GM19455 (cell line): ENCODE data around the gene CDH18.

Experiments used
- ATAC-seq: cut with Tn5 transposase; IDR thresholded peaks from one replicate; pipeline ENCODE4 v1.9.1; 2021; ENCODE audit not compliant: unreplicated experiment

The CDH18 gene

DNA sequence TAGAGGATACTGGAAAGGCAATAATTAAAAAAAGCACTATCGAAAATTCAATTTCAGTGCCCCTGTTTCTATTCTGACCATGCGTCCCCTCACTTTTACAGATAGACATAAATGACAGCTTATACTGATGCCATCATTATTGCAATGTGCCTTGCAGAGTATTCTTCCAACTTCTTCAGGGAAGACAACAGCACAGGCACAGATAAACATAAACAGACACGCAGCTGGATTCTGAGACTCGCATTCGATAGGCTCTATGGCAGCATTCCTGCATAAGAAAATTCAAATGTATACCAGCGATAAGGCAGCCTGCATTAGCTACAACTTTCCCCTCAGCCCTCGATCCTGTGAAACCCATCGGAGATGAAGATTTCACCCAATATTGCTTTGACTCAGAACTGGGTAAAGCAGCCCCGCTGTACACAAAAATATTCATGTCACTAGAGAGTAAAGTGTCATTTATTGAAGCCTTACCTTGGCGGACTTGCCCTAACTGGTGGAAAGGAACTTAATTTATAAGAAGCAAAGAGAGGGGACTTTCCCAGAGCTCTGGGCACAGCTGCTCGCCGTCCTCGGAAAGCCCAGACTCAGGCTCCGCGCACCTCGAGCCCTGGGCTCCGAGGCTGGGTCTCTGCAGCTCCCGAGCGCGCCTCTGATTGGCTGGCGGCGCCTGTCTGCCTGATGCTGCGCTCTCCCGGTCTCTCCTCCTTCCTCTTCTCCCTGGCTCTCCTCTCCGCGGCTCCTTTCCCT is at the start of gene CDH18:
Gene CDH18, minus strand, starts transcription at position 589 of the 750 bp plus-strand sequence. CDS start 149,214 bp downstream, outside the sequence.
- no peak for ATAC-seq

DNA sequence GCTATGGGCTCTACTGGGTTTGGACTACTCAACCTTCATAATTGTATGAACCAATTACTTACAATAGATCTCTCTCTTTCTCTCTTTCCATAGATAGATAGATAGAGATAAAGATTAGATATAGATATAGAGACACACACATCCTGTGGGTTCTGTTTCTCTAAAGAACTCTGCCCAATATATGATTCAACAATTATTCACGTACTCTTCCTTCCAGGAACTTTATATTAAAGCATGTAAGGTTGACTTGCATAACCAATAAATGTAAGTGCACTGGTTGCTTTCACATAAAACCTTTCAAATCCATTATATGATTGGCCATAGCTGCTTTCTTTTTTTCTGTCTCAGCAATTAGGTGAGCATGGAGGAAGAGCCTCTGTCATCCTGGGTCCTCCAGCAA is 46.7 kb upstream of the CDH18 start:
- no peak for ATAC-seq

DNA sequence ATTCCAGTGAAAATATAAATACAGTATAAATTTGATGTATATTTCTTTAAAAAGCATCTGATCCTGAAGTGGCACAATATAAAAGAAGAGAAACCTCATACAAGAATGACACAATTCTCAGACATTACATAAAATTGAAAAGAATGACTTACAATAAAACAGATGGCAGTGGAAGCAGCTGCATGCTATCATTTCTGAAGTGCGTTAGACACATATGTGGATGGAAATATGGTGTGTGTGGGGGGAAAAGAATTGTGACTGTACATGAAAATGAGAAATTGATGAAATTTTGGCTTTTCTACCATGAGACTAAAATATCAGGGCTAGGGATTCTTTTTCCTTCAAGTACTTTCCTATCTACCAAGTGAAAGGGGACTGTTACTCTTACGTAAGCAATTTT is 45.9 kb upstream of the CDH18 start:
- ATAC-seq: no peak

GRCh38 chr5:20032896-20033295 is 44.9 kb upstream of the CDH18 start:
- no peak for ATAC-seq

DNA sequence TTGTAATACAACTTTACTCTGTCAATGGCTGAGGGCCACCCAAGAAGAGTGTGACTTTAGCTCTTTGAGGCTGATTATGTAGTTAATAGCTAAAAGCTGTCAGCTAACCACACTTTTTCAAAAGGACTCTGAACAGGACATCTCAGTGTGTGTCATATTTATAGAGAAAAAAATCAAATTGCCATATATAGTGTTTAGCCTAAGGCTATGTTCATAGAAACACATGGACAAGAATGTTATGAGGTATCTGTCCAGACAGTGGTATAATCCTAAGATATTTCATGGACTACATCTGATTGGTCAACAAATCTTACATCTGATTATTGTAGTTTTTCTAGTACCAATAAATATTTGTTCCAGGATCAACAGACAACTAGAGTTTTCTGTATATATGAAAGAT is 42.1 kb upstream of the CDH18 start:
- no peak for ATAC-seq

- ATAC-seq: no peak
Measured at GRCh38 chr5:20029266-20029665, 41.3 kb upstream of the CDH18 start.

GRCh38 chr5:20028506-20028905 is 40.5 kb upstream of the CDH18 start:
- ATAC-seq: no peak

DNA sequence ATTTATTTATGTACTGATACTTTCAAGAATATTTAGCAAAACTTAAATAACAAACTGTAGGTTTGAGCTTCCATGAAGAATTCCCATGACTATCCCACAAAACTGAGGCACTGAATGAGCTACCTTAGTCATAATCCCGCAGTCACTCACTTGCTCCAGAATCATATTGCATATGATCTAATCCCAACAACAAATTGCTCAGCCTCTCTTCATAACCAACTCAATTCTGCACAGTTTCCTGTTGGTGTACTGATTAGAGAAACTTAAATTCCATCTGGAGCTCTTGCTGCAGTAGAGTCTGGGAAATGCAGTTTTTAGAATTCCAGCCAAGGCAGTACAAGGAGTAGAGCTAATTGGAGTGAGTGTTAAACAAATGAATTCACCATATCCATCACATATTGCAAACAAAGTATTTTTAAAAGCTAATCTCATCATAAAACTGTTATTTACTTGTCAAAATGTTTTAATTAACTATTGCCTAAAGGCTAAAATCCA is 35.7 kb upstream of the CDH18 start:
- no peak for ATAC-seq

DNA sequence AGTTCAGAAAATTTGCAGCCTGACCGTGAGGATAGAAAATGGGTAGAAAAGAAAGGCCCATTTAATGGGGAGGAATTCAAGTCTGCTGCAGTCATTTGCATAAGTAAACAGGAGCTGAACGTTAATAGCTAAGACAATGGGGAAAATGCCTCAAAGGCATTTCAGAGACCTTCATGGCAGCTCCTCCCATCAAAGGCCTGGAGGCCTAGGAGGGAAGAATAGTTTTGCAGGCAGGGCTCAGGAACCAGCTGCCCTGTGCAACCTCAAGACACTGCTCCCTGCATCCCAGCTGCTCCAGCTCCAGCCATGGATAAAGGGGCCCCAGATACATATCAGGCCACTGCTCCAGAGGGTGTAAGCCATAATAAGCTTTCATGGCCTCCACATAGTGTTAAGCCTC is 32.2 kb upstream of the CDH18 start:
- no peak for ATAC-seq

GRCh38 chr5:20017021-20017420 is 29.0 kb upstream of the CDH18 start:
- no peak for ATAC-seq

DNA sequence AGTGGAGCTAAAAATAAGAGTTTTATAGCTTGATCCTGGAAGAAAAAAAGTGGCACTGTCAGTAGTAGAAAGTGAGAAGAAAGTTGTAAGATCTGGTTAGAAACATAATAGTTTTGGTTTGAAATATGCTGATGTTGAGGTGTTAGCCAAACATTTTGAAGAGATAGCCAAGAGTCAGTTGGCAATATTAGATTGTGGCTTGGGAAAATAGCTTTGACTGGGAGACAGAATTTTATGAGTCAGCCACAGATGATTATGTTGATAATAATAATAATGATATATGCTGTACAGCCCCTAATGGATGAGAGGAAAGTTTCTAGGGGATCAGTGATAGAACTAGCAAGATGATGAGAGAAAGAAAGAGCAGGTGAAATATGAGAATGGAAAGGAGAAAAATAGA is 12.4 kb upstream of the CDH18 start:
- ATAC-seq: no peak

DNA sequence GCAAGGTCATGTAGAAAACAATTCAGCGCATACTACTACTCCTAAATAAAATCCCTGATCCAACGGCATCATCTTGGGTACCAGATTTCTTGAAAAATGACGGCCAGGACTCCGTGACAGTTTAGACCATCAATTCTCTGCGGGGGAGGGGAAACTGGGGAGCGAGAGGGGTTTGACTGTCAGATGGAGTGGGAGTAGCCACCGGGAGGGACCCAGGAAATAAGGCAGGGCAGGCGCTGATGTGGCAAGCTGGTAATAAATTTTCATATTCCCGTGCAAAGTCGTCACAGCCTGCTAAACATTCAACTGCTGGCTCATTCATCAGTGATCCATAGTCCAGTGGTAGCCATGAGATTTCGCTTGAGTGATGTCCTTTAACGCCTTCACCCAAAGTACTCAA is 457 bp upstream of the CDH18 start:
- ATAC-seq: no peak

DNA sequence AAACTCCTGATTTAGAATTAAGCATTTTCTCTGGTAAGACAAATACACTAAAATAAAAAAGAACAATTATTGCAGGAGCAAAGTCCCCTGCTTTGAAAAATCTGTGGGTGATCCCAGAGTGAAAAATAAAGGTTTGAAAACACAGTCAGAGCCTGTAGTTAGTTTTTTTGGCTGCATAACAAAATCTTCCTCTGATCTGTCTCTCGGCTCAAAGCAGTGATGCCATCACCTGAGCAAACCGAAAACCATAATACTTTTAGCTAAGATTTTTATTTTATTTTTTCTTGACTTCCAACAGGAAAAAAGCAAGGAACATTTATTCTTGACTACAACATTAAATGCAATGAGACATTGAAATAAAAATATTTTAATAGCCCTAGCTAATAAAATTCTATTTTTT is 1.2 kb downstream of the CDH18 start:
- no peak for ATAC-seq

DNA sequence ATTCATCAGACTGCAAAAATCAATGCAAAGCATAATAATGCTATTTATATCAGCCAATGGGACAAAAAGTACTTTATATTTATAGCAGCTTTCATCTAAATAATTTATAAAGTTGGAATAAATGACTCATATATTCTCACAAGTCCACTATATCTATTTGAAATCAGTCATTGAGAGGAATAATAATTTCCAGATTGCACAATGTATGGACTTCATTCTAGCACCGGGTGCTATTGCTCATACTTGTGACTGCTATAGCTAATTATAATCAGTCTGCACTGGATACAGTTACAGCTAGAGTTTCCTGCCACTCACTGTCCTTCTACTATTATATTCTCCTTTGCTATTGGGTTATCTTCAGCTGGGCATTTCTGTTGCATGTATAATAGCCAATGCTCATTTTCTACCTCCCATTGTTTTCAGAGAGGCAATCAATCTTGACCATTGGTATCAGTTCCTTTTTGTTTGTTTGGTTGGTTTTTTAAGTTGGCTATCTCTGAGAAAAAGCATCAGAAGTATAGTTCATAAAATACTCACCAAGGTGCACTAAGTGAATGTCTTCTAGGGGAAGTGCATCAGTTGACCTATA is 1.9 kb downstream of the CDH18 start:
- ATAC-seq: no peak

GRCh38 chr5:19978476-19978875 is 9.5 kb downstream of the CDH18 start:
- no peak for ATAC-seq

DNA sequence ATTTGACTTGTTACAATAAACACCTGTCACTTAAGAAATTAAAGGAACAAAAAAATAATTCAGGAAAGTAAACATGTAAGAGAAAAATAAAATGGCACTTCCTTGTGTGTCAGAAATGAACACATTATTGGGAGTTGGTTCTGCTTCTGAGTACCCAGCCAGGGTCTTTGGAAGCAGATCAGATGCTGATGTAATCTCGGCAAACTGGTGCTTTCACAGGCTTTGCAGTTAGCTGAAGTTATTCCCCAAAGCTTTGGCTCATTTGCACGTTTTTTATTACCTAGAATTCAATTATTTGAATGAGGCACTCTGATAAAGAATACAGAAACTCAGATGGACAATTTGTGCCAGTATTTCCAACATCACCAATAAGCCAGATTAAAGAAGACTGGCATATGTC is 10.9 kb downstream of the CDH18 start:
- ATAC-seq: no peak

GRCh38 chr5:19975795-19976194 is 12.2 kb downstream of the CDH18 start:
- no peak for ATAC-seq

- no peak for ATAC-seq
Measured at GRCh38 chr5:19960451-19960850, 27.5 kb downstream of the CDH18 start.

GRCh38 chr5:19959830-19960384 is 28.1 kb downstream of the CDH18 start:
- no peak for ATAC-seq

DNA sequence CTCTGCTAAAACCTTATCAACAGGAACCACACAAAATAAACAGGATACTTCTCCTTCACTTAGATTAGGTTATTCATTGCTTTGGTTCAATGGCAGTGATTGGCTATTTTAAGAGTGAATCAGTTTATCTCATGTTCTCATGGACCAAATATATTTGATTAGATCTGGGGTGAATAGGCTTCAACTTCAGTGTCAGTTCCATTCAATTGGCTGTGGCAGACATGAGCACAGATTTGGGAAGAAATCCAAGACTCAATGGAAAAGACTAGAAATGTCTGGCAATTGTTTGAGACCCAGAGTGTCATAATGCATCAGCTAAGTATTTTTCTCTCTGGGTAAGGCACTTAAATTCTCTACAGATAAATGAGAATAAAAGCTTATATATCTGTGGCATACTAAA is 37.1 kb downstream of the CDH18 start:
- no peak for ATAC-seq

GRCh38 chr5:19940192-19940591 is 47.8 kb downstream of the CDH18 start:
- ATAC-seq: no peak

DNA sequence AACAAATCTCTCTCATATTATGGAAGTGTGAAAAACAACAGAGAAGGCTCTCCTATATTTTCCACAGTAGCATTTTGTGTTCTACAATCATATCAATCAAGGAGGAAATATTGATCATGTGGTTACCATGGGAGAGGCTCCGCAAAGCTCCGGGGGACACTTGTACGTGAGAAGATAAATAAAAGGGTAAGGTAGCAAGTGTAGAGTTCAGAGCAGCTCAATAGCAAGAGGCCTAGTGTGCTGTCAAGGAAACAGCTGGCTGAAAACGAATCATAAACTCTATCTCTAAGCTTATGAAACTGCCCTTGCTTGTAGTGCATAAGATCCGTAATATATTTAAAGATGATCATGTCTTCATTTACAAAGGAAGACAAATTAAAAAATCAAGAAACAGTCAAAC is 57.5 kb downstream of the CDH18 start:
- ATAC-seq: no peak
